ENCODE measurements around the gene GCLM.
"Not testable (repeated sequence)": the region's sequence is repeated elsewhere in the genome, so short reads cannot be mapped to it uniquely, and the experiment has no call there.

GCLM gene, protein sequence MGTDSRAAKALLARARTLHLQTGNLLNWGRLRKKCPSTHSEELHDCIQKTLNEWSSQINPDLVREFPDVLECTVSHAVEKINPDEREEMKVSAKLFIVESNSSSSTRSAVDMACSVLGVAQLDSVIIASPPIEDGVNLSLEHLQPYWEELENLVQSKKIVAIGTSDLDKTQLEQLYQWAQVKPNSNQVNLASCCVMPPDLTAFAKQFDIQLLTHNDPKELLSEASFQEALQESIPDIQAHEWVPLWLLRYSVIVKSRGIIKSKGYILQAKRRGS

DNA sequence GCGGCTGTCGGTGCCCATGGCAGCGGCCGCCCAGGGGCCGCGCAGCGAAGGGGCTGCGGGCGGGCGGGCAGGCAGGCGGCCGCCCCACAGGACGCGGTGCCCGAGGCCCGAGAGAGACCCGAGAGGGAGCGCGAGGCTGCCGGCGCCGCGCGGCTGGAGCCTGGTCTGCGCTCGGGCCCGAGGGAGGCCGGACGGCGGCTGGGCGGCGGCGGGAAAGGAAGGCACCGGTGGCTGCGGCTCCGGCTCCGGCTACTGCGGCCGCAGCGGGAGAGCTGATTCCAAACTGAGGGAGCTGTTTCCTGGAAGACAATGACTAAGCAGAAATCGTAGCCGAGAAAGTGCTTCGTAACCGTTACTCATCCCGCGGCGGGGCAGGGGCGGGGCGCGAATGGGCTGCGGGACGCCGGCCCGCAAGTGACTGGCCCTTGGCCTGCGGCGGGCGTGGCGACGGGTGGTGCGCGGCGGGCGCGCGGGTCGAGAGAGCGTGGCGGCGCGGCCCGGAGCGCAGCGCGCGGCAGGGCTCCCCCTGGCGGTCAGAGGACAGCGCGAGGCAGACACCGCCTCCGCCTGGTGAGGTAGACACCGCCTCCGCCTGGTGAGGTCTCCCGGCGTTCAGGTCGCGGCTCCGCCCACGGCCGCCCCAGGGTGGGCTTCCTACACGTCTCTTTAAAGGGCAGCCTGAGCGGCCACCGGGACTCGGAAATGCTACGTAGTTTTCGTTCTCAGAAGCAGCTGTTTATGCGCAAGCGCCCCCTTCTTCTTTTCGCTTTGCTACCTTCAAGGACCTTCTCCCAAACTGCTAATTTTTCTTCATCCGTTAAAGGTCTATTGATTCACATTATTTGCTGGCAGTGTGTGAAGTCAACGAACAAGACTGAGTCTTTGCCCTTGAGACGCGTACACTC lies at the start of gene GCLM:
GCLM (minus strand) TSS at position 285 of the 905 bp plus-strand sequence; CDS start at position 18, 267 bp downstream.
- DNase-seq = peak; percentile 63 to 85

DNA sequence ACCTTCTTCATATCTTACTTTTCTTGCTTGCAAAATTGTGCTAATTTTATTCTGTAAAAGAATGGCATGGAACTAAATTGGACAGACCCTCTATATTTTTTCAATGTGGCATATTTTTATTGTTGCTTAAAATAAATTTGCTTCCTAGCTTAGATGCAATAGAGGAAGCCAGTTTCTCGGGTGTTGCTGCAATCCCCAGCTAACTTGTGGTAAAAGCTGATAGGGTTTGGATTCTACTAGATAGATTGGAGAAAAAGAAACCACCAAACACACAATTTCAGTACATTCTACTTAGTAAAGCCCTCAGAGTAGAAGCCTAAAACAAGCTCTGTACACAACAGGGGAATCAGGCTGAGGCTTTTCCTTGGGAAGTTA lies 49.5 kb upstream of the GCLM start:
- DNase-seq = no peak

DNA sequence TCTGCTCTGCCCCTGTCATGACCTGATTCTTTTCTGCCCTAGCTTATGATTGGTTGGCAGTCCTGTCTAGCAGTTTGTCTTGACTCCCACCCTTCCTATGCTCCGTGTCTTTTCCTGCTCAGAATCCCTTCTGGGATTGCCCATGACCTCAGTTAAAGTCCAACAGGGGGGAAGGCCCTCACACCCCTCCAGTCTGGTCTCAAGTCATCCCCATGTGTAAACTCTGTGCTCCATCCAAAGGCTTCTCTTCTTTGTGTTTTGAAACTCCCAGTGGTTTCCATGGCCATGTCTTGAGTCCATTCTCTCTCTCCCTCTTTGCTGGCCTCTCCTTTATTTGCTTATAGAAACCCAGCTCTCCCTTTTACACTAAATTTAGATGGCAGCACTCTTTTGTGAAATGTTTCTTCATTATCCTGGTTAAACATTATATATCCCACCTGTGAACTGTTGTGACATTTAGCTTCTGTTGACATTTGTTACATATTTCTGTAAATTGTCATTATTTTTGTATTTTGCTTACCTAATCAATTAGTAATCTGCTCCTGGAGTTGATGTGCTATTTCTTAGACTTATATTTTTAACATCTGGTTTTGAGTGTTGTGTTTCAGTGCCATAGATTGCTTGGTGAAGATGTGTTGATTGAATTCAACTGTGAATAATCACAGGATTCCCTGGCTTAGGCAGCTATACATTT lies 48.9 kb upstream of the GCLM start:
- no peak for DNase-seq

DNA sequence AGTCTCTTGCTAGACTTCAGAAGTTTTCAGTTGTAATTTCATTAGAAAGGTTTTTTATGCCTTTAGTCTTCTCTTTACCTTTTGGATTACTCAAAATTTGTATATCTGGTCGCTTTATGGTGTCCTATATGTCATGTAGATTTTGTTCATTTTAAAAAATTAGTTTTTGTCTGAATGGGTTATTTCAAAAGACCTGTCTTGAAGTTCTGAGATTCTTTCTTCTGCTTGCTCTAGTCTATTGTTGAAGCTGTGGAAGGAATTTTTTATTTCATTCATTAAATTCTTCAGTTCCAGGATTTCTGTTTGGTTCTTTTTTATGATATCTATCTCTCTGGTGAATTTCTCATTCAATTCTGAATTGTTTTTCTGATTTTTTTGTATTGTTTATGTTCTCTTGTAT lies 46.5 kb upstream of the GCLM start:
- no peak for DNase-seq

DNA sequence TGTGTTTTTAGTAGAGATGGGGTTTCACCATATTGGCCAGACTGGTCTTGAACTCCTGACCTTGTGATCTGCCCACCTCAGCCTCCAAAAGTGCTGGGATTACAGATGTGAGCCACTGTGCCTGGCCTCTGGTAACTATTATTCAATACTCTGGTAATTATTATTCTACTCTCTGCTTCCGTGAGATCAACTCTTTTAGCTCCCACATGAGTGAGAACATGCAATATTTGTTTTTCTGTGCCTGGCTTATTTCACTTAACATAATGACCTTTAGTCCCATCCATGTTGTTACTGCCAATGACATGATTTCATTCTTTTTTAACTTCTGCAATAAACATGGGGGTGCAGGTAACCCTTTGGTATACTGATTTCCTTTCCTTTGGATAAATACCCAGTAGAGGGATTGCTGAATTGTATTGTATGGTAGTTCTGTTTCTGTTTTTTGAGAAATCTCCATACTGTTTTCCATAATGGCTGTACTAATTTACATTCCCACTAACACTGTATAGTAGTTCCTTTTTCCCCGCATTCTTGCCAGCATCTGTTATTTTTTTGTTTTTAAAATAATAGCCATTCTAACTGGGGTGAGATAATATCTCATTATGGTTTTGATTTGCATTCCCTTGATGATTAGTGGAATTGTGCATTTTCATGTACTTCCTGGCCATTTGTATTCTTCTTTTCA lies 37.9 kb upstream of the GCLM start:
- DNase-seq = not testable (repeated sequence)

DNA sequence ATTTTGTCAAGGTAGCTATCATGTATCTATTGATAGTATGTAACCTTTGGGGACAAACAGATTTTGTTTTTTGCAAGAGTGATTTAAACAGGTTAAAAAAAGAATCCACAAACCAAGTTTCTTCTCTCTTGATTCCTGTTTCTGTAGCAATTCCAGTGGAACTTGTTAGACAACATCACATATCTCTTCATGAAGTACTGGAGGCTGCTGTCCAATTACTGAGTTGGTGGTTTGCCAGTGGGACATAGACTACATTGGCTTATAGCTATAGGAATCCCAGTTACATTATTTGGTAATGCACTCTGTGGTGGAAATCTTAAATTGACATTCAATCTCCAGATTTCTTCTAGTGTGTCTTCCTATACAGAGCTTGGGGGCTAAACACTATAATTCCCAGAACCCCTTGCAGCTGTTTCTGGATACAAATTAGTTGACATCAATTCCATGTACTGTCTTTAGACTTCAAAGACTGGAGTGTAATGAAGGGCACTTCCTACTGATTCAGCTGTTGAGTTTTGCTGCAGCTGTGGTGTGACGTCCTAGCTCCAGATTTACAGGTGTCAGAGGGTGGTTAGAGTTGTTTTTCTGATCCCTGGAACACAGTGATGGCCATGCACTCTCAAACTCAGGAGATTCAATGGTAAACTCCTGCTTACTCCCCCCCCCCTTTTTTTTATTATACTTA lies 29.4 kb upstream of the GCLM start:
- DNase-seq = no peak

DNA sequence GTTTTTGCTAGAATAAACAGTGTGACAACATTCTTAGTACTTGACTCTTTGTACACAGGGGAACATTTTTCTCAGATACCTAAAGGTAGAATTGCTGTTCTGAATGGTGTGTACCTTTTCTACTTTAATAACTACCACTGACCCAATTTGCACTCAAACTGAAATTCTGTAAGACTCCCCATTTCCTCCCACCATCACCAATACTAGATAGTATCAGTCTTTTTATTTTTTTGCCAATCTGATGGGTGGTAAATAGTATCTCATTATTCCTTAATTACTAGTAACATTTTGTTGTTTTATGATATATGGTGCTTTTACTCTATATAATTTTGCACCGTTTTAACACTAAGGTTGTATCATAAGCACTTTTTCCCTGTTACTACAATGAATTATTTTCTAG lies 28.8 kb upstream of the GCLM start:
- DNase-seq = no peak

DNA sequence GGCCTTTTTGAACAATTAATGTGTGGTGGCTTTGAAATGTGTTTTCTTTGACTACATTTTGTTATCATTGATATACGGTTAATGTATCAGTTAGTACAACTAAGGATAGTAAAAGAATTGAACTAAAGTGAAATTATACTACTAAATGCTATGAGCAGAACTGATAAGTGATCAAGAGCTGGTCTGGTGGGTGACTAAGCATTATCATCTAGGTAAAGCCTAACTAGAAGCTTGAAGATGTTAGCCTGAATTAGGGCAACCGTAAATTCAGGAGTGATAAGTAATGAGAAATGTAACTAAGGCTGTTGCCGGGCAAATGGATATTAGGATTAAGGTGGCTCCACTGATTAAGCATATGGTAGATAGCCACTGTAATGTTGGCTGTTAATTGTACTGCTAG lies 16.0 kb upstream of the GCLM start:
- peak in 1 of 2 experiments; percentile 15 for DNase-seq

DNA sequence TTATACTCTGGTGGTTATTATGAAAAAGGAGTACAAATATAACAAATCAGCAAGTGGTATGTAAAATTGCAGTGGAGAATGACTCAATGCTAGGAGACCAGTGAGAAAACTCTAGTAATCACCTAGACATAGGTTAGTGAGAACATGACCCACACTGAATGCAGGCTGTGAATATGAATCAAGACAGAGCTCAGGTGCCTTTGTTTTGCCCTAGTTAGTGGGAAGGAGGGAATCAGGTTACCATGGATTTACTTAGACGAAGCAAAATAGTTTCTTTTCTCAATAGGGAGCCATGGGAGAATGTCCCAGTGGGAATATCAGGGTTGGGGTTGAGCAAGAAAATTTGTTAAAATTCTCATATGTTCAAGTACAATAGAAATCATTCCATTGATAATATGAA lies 10.6 kb upstream of the GCLM start:
- no peak for DNase-seq

DNA sequence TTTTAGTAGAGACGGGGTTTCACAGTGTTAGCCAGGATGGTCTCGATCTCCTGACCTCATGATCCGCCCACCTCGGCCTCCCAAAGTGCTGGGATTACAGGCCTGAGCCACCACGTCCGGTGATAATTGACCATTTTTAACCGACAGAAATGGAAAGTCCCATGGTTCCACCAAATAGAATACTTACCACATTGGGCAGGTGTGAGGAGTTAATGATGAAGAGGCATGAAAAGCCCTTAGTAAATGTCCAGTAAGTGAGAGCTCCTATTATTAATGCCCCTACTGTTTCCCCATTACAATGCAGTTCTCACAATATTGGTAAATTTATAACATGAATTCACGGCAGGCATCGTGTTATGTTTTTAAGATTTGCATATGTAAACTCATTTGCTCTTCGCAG lies 8.1 kb upstream of the GCLM start:
- DNase-seq = no peak

DNA sequence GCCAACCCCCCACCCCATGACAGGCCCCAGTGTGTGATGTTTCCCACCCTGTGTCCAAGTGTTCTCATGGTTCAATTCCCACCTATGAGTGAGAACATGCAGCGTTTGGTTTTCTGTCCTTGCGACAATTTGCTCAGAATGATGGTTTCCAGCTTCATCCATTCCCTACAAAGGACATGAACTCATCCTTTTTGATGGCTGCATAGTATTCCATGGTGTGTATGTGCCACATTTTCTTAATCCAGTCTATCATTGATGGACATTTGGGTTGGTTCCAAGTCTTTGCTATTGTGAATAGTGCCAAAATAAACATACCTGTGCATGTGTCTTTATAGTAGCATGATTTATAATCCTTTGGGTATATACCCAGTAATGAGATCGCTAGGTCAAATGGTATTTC lies 1.6 kb upstream of the GCLM start:
- not testable (repeated sequence) for DNase-seq

DNA sequence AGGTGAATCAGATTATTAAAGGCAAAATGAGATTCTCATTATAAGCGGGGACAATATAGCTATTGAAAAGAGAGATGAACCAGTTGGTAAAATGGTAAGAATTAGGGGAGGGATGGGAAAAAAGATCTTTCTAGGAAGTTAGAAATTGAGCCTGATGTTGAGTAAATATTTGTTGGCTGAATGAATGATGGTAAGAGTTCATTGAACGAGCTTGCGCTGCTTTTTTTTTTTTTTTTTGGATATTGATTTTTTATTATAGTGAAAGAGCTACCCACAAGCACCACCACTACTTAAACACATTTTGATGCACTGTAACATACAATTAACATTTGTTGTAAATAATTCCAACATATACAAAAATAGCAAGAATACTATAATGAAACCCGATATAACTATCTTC lies 1.1 kb upstream of the GCLM start:
- DNase-seq = no peak

DNA sequence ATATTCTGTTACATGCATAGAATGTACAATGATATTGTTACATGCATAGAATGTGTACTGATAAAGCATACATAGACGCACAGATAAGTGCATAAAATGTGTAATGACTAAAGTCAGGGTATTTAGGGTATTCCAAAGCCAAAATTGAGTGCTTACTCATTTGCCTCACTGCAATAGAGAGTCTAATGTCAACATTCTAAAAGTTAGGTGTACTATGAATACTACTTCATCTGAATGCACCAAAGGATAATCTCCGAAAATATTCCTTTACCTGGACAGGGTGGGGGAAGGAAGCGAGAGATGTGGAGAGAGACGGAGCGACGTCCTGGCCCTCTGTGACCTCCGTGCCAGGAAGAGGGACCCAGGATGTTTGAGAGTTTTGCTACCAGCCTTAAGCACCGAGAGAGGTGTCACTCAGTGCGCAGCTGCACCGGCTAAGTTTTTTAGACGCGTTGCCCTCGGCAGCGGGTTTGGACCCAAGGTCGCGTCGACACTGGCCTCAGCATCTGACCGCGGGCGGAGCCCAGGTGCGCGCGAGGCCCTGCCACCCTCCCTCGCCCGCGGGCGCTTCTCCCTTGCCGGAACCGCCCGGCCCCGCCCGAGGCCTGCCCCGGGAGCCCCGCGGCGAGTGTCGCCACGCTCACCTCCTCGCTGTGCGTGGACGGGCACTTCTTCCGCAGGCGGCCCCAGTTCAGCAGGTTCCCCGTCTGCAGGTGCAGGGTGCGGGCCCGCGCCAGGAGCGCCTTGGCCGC lies 660 bp downstream of the GCLM start:
- peak in 1 of 2 experiments; percentile 23 for DNase-seq

DNA sequence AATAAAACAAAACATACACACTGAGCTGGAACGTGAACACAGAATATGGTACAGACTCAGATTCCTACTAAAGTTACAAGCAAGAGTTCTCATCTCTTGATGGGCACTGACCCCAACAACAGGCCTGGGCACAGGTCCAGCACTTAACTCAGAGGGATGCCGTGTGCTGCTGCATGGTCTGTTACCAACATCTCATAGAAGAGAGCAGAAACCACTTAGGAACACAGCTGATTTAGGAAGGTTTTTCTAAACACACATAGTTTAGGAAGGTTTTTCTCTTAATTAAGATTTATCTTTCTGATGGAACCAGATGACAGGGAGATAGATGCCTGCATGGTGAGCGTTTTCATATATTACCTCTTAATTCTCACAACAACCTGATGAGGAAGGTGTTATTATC lies 1.5 kb downstream of the GCLM start:
- DNase-seq = peak in 1 of 2 experiments; percentile 34

DNA sequence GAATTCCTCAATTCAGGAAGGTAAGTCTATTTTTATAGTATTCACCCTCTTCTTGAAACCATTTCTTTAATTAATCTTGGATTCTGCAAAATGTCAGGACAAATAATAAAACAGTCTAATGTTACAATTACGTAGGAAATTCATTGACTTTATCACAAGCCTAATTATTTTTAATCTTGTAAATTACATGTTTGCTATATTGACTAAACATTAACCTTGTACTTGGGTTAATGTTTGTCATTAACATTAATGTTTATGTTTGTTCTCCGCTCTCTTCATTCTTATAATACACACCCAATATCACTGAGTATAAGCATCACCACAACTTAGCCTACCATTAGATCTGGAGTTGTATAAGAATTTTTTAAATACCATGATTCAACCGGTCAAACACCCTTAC lies 2.8 kb downstream of the GCLM start:
- no peak for DNase-seq

DNA sequence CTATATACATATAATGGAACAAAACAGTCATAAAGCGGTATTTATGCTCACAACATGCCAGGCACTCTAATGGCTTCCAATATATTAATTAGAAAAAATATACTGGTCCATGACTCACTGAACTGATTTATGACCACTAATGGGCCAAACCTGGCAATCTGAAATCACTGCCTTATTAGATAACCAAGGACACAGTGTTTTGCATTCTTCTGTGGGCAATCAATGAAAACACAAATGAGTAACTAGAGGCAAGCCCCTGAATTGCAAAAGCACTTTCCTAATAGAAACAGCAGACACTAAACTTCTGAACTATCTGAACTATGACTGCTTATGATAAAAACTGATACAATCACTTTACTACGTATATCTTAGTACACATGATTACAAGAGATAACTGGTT lies 3.5 kb downstream of the GCLM start:
- DNase-seq = no peak

DNA sequence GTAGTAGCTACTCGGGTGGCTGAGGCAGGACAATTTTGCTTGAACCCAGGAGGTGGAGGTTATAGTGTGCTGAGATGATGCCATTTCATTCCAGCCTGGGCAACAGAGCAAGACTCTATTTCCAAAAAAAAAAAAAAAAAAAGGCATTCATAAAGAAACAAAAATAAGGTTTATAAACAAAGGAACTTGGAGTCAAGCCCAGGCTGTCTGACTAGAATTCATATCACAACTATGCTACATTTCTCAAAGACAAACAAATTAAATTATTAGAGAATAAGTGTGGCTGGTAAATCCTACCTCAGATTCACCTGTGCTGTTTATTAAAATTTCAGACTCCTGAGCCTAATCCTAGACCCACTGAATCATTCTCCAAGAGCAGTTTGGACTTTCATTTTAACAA lies 4.2 kb downstream of the GCLM start:
- no peak for DNase-seq

DNA sequence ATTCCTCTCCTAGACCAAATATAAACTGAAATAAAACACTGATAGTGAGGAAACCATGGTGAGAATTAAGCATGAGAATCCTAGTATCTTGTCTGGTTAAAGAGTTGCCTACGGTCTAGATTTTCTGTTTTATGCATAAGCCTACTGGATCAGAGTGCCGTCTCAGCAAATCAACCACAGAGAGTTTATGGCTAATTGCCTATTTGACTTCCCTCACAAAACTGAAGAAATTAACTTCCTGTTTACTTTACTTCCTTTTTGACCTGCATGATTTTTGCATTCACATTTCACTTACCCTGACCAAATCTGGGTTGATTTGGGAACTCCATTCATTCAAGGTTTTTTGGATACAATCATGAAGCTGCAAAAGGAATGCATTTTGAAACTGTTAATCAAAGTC lies 5.0 kb downstream of the GCLM start:
- no peak for DNase-seq

DNA sequence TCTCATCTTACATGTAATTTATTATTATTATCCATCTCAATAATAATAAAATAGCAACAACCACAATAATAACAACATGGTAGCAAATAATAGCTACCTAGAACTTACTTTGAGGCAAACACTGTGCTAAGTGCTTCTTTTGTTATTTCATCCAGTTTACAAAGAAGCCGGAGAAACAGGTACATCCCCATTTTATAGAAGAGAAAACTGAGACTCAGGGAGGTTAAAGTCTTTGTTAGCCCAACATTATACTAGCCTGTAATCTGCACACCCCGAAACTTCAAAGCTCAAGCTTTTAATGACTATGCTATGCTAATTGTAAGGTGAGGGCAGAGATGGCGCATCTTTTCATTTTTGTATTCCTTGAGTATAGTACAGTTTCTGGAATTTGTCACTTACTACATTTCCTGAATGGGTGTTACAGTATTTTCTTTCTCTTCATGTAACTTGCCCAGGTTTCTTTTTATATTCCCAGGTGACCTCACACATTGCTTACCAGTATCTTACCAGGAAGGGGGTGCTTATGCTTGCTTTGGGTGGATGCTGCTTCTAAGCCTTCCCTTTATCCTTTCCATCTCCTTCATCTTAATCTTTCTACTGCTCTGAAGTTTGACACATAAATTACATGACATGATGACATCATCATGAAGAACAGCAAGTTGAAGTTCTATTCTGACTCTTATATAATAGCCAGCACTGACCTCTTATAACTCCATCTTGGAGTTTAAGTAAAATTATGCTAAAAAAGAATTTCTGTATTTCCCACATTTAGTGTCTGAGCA lies 8.3 kb downstream of the GCLM start:
- DNase-seq = no peak

DNA sequence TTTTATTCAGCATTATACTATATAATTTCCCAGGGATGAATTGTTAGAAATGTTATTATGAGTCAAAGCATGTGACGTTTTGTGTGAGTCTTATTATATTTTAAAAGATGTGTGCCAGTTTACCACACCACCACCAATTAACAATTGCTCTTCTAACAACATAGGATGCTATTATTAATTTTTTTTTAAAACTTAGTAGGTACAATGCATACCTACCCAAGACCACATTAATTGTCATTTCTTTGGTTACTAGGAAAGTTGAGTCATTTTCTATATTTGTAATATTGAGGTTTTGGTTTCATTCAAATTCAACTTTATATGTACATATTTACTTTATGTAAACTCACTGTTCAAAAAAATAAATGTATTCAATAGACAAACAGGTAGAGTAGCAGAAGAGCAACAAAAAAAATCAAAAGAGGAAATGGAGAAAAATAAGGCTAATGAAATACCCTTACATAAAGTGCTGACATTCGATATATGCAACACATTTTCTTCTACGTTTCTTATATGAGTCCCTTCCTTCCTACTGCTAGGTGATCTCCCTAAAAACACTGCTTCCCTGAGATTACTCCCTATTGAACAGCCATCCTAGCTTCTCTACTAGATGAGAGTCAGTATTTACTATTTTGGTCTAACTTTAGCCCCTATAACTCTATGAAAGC lies 9.6 kb downstream of the GCLM start:
- DNase-seq = no peak

Measured in NCI-H524 (cell line).